ENCODE measurements around the gene CBFA2T3. TPM values are rescaled to one million over a fixed set of nuclear protein-coding genes. Genes with fewer than 3 reads are reported as not detected.

Gene CBFA2T3
- total and polyA plus RNA-seq, 2 of the 13 experiments (the other 11 are each of a cell fraction or from before 2014, with no cell fraction given), result 0.05 TPM; not detected in 1

GRCh38 chr16:88856828-88857727, 119.9 kb downstream of the CBFA2T3 start, which contains the start of the genes GALNS and TRAPPC2L (continued):
- TF ChIP-seq, protein P1, sequence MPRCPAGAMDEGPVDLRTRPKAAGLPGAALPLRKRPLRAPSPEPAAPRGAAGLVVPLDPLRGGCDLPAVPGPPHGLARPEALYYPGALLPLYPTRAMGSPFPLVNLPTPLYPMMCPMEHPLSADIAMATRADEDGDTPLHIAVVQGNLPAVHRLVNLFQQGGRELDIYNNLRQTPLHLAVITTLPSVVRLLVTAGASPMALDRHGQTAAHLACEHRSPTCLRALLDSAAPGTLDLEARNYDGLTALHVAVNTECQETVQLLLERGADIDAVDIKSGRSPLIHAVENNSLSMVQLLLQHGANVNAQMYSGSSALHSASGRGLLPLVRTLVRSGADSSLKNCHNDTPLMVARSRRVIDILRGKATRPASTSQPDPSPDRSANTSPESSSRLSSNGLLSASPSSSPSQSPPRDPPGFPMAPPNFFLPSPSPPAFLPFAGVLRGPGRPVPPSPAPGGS (CRISPR knock-in tag; IDR thresholded peaks at IDR 0.05), result no peak; the same call in 1 of the 2 replicates
- TF ChIP-seq ZSCAN25 (CRISPR knock-in tag; IDR thresholded peaks at IDR 0.05) (peak; percentile 59; the same call in 1 of the 2 replicates), RARA (CRISPR knock-in tag; IDR thresholded peaks at IDR 0.05) (peak; percentile 20; the same call in 1 of the 2 replicates), ZNF280D (CRISPR knock-in tag; IDR thresholded peaks at IDR 0.05) (no peak), SMAD1 (CRISPR knock-in tag; IDR thresholded peaks at IDR 0.05; ENCODE audit: borderline replicate concordance, low read depth) (no peak; the same call in none of the 2 replicates), TOPORS (CRISPR knock-in tag; IDR thresholded peaks at IDR 0.05) (no peak), SP5 (CRISPR knock-in tag; IDR thresholded peaks at IDR 0.05; ENCODE audit: borderline replicate concordance, low read depth) (peak; percentile 86), ERF (CRISPR knock-in tag; IDR thresholded peaks at IDR 0.05) (peak; percentile 69; the same call in 1 of the 2 replicates), ZNF44 (CRISPR knock-in tag; IDR thresholded peaks at IDR 0.05) (no peak), ZNF101 (CRISPR knock-in tag; IDR thresholded peaks at IDR 0.05; ENCODE audit: borderline replicate concordance, low read depth) (peak; percentile 71; the same call in 1 of the 2 replicates), ZNF563 (CRISPR knock-in tag; IDR thresholded peaks at IDR 0.05) (peak; percentile 84; the same call in 1 of the 2 replicates), NKX3-1 (CRISPR knock-in tag; IDR thresholded peaks at IDR 0.05) (0 out of 2 replicates have a peak, but pooled peaks have one; percentile 47), ZFP90 (CRISPR knock-in tag; IDR thresholded peaks at IDR 0.05; ENCODE audit: borderline replicate concordance) (peak; percentile 34), MED13 (CRISPR knock-in tag; IDR thresholded peaks at IDR 0.05) (peak; percentile 28; the same call in 1 of the 2 replicates), ZNF644 (CRISPR knock-in tag; IDR thresholded peaks at IDR 0.05; ENCODE audit: low read depth) (no peak), ARID4A (CRISPR knock-in tag; IDR thresholded peaks at IDR 0.05; ENCODE audit: borderline replicate concordance) (peak; percentile 91), CBX1 (IDR thresholded peaks at IDR 0.05; ENCODE audit: low read depth) (peak; percentile 68), ZNF567 (CRISPR knock-in tag; IDR thresholded peaks at IDR 0.05; ENCODE audit: borderline replicate concordance) (peak; percentile 42; the same call in 1 of the 2 replicates)
- TF ChIP-seq, protein P2, sequence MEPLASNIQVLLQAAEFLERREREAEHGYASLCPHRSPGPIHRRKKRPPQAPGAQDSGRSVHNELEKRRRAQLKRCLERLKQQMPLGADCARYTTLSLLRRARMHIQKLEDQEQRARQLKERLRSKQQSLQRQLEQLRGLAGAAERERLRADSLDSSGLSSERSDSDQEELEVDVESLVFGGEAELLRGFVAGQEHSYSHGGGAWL (CRISPR knock-in tag; IDR thresholded peaks at IDR 0.05), result peak; percentile 89; the same call in 1 of the 2 replicates

Data from HepG2 (cell line).